GM23248 (cell line): ENCODE data around the gene TMEM40.

ENCODE experiments used
- EZH2 ChIP-seq: fragments of 200-600 bp; sonication (generic); IDR thresholded peaks from 2 replicates; pipeline ENCODE4 v1.6.1; 2018; ENCODE audit warnings: antibody characterized with exemption, mild to moderate bottlenecking; ENCODE audit not compliant: insufficient read depth, poor library complexity, severe bottlenecking
- EZH2phosphoT487 ChIP-seq: fragments of 200-600 bp; sonication (generic); IDR thresholded peaks from 2 replicates; pipeline ENCODE4 v1.6.1; 2018; ENCODE audit warnings: antibody characterized with exemption, moderate library complexity, mild to moderate bottlenecking, low read depth; ENCODE audit not compliant: insufficient read depth

DNA sequence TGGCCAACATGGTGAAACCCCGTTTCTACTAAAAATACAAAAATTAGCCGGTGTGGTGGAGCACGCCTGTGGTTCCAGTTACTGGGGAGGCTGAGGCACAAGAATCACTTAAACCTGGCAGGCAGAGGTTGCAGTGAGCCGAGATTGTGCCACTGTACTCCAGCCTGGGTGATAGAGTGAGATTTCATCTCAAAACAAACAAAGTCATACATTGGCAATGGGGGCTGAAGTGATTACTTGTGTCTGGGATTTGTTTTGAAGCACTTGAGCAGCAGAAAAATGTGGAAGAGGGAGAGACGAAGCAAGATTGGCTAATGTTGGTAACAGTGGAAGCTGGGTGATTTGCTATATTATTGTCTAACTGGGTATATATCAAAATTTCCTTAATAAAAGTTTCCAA, 13.4 kb upstream of the TMEM40 start:
- TF ChIP-seq EZH2, result no peak
- no peak for TF ChIP-seq EZH2phosphoT487
